K562 (cell line): ENCODE results near the gene PPM1F. TPM values are rescaled to one million over a fixed set of nuclear protein-coding genes. Genes with fewer than 3 reads are reported as not detected.

ENCODE experiments used
- BRCA1 ChIP-seq, 2 experiments: fragments of 450-650 bp in 1 of 2; sonication (generic) in 1 of 2; formaldehyde crosslinking in 1 of 2; IDR thresholded peaks; 2 replicates each; pipeline versions ENCODE4 v1.5.0 to v1.6.1; 2017 to 2020; ENCODE audit warnings: mild to moderate bottlenecking in 1 of 2, missing genetic modification reagents in 1 of 2
- CHD1 ChIP-seq: fragments of 200-600 bp; sonication (generic); IDR thresholded peaks from one replicate; pipeline ENCODE4 v1.6.1; 2012; ENCODE audit warnings: mild to moderate bottlenecking, moderate library complexity, low read length, inconsistent platforms
- ERF ChIP-seq: fragments of 450-650 bp; formaldehyde crosslinking; IDR thresholded peaks from 2 replicates; pipeline ENCODE4 v1.4.0; 2020; ENCODE audit warnings: mild to moderate bottlenecking, mixed read lengths
- GTF2F1 ChIP-seq: IDR thresholded peaks from 2 replicates; pipeline ENCODE4 v1.6.1; 2011; ENCODE audit warnings: low read depth, low read length, improper control_type of control experiment
- IRF2 ChIP-seq: sonication (generic); formaldehyde crosslinking; IDR thresholded peaks from 2 replicates; pipeline ENCODE4 v1.8.1; 2022; ENCODE audit warnings: mild to moderate bottlenecking, missing genetic modification reagents
- KDM4B ChIP-seq, 2 experiments: fragments of 450-650 bp in 1 of 2; sonication (generic) in 1 of 2; IDR thresholded peaks; 2 replicates each; pipeline ENCODE4 v1.6.1; 2016 to 2017; ENCODE audit warnings: borderline replicate concordance in 2 of 2, antibody characterized with exemption in 1 of 2, low read depth in 1 of 2, mild to moderate bottlenecking in 1 of 2
- KLF1 ChIP-seq: fragments of 450-650 bp; IDR thresholded peaks from 2 replicates; pipeline ENCODE4 v1.6.1; 2016; ENCODE audit warnings: missing genetic modification characterization, missing compliant biosample characterization
- MED1 ChIP-seq: sonication (generic); formaldehyde crosslinking; IDR thresholded peaks from 2 replicates; pipeline ENCODE4 v1.8.1; 2023; ENCODE audit warnings: missing genetic modification reagents, borderline replicate concordance
- POLR2B ChIP-seq: fragments of 450-650 bp; IDR thresholded peaks from 2 replicates; pipeline ENCODE4 v1.6.1; 2018; ENCODE audit warnings: low read depth; ENCODE audit not compliant: partially characterized antibody
- SAFB ChIP-seq: fragments of 200-400 bp; formaldehyde crosslinking; IDR thresholded peaks from 2 replicates; pipeline ENCODE4 v1.6.1; 2017; ENCODE audit warnings: low read depth, low read length, borderline replicate concordance
- ZBTB17 ChIP-seq: fragments of 450-650 bp; formaldehyde crosslinking; IDR thresholded peaks from 2 replicates; pipeline ENCODE4 v1.4.0; 2020; ENCODE audit warnings: mild to moderate bottlenecking
- ZC3H11A ChIP-seq: IDR thresholded peaks from 2 replicates; pipeline ENCODE4 v1.6.1; 2012; ENCODE audit warnings: low read depth, low read length, improper control_type of control experiment
- ZFP36 ChIP-seq: fragments of 150-350 bp; IDR thresholded peaks from 2 replicates; pipeline ENCODE4 v1.6.1; 2018; ENCODE audit warnings: low read length, low read depth; ENCODE audit not compliant: partially characterized antibody
- ZNF143 ChIP-seq: sonication (generic); formaldehyde crosslinking; IDR thresholded peaks from 2 replicates; pipeline ENCODE4 v1.9.0; 2022; ENCODE audit warnings: mild to moderate bottlenecking, missing genetic modification reagents
- ZNF324 ChIP-seq: fragments of 250-450 bp; sonication (Bioruptor Pico); IDR thresholded peaks from 2 replicates; pipeline ENCODE4 v1.4.0; 2020; ENCODE audit warnings: mild to moderate bottlenecking
- ZNF830 ChIP-seq: fragments of 250-450 bp; sonication (Bioruptor Pico); IDR thresholded peaks from 2 replicates; pipeline ENCODE4 v1.5.0; 2021; ENCODE audit warnings: mild to moderate bottlenecking
- polyA plus RNA-seq, 8 experiments: library from polyadenylated mRNA; depleted of rRNA in 4 of 8; stranded (reverse) in 5 of 8; unstranded in 3 of 8; fragments of >200 nt; fragmentation: Nextera tagmentation in 2 of 8; fragmentation: Illumina TruSeq in 1 of 8; extraction: Ambion mirVana in 2 of 8; extraction: Trizol in 1 of 8; gene quantifications; 2 replicates each; pipeline versions ENCODE4 v1.2.1 to v1.2.3, GENCODE V29; 2011 to 2014; ENCODE audit warnings: inconsistent platforms in 1 of 8, missing spikeins in 1 of 8
- total RNA-seq, 7 experiments: library from RNA; depleted of rRNA in 6 of 7; stranded (reverse); fragments of >200 nt in 6 of 7; fragmentation: Illumina TruSeq in 2 of 7; extraction: Trizol in 2 of 7; gene quantifications; 2 replicates each; pipeline versions ENCODE4 v1.2.1 to v1.2.3, GENCODE V29; 2011 to 2021; ENCODE audit warnings: low replicate concordance in 1 of 7
- TF ChIP-seq, protein P1 (sequence below): fragments of 250-450 bp; sonication (Bioruptor Pico); IDR thresholded peaks from 2 replicates; pipeline ENCODE4 v1.8.0; 2021; ENCODE audit warnings: moderate library complexity, mild to moderate bottlenecking, inconsistent platforms
- TF ChIP-seq, protein P2 (sequence below): fragments of 250-450 bp; sonication (Bioruptor Pico); IDR thresholded peaks from 2 replicates; pipeline ENCODE4 v1.9.0; 2021; ENCODE audit warnings: mild to moderate bottlenecking, inconsistent platforms
- TF ChIP-seq, protein P3 (sequence below): sonication (generic); formaldehyde crosslinking; IDR thresholded peaks from 2 replicates; pipeline ENCODE4 v1.9.0; 2022; ENCODE audit warnings: mild to moderate bottlenecking, missing genetic modification reagents

The PPM1F gene
- total and polyA plus RNA-seq, 9 of the 15 experiments (the other 6 are each of a cell fraction or from before 2014, with no cell fraction given): 2.1 to 159 (median 64.0) TPM

DNA sequence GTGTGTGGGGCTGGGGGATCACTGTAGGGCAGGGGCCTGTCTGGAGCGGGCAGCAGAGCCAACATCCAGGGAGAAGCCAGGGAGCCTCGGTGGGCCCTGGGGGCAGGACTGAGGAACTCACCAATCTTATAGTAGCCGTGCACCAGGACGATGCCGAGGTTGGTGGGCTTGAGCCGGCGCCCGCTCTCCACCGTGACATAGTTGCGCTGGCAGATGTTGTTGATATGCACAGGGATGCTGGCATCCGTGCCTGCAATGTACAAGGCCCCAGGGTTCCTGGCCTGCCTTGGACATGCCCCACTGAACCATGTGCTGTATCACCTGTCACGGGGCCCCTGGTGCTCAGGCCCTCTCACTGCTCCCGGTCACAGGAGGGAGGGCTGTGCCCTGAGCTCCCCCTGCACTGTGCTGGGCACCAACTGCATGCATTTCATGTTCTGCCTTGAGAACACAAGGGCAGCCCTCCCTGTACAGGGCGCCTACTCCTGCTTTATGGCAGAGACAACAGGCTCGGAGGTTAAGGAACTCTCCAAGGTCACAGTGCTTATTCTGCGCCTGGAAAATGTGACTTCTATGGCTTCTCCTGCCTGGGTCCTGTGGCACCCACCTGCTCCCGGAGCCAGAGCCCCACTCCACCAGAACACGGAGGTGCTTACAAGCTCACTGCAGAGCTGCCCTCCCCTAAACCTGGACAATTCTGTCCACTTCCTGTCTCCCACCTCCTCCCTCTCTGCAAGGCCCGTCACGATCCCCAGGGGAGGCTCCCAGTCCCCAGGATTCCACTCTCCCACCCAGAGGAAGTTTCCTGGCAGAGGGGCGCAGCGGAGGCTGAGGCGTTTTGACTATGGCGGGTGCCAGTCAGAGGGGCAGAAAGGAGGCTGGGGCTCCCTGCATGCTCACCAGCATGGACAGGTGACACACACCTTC lies 7.8 kb upstream of the PPM1F start (continued):
- TF ChIP-seq BRCA1 (IDR thresholded peaks at IDR 0.05): no peak
- TF ChIP-seq BRCA1 (CRISPR knock-in tag; IDR thresholded peaks at IDR 0.05): 0 out of 2 replicates have a peak, but pooled peaks have one; percentile 66
- TF ChIP-seq ZNF143 (CRISPR knock-in tag): no peak
- peak; percentile 23; the same call in 1 of the 2 replicates for TF ChIP-seq ZBTB17 (CRISPR knock-in tag)
- TF ChIP-seq, protein P1, sequence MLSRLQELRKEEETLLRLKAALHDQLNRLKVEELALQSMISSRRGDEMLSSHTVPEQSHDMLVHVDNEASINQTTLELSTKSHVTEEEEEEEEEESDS: no peak
- TF ChIP-seq IRF2 (CRISPR knock-in tag): peak; percentile 91; the same call in 1 of the 2 replicates
- TF ChIP-seq ERF (CRISPR knock-in tag): 0 out of 2 replicates have a peak, but pooled peaks have one; percentile 15
- TF ChIP-seq, protein P2, sequence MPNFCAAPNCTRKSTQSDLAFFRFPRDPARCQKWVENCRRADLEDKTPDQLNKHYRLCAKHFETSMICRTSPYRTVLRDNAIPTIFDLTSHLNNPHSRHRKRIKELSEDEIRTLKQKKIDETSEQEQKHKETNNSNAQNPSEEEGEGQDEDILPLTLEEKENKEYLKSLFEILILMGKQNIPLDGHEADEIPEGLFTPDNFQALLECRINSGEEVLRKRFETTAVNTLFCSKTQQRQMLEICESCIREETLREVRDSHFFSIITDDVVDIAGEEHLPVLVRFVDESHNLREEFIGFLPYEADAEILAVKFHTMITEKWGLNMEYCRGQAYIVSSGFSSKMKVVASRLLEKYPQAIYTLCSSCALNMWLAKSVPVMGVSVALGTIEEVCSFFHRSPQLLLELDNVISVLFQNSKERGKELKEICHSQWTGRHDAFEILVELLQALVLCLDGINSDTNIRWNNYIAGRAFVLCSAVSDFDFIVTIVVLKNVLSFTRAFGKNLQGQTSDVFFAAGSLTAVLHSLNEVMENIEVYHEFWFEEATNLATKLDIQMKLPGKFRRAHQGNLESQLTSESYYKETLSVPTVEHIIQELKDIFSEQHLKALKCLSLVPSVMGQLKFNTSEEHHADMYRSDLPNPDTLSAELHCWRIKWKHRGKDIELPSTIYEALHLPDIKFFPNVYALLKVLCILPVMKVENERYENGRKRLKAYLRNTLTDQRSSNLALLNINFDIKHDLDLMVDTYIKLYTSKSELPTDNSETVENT (CRISPR knock-in tag): no peak; the same call in 1 of the 2 replicates
- 0 out of 2 replicates have a peak, but pooled peaks have one; percentile 6 for TF ChIP-seq MED1 (CRISPR knock-in tag)
- 0 out of 2 replicates have a peak, but pooled peaks have one; percentile 7 for TF ChIP-seq KLF1 (tag)
- no peak for TF ChIP-seq SAFB
- 0 out of 2 replicates have a peak, but pooled peaks have one; percentile 8 for TF ChIP-seq ZNF324
- TF ChIP-seq CHD1: peak; percentile 44
- peak; percentile 57 for TF ChIP-seq POLR2B
- peak in 1 of 2 experiments; percentile 71; a peak in 1 of 4 replicates for TF ChIP-seq KDM4B (IDR thresholded peaks at IDR 0.05; ENCODE audit: borderline replicate concordance in 2 of 2, low read depth in 1 of 2)
- TF ChIP-seq ZNF830 (CRISPR knock-in tag): peak; percentile 90; the same call in 1 of the 2 replicates
- TF ChIP-seq, protein P3, sequence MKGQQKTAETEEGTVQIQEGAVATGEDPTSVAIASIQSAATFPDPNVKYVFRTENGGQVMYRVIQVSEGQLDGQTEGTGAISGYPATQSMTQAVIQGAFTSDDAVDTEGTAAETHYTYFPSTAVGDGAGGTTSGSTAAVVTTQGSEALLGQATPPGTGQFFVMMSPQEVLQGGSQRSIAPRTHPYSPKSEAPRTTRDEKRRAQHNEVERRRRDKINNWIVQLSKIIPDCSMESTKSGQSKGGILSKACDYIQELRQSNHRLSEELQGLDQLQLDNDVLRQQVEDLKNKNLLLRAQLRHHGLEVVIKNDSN (CRISPR knock-in tag): 0 out of 2 replicates have a peak, but pooled peaks have one; percentile 27
- TF ChIP-seq ZC3H11A: 0 out of 2 replicates have a peak, but pooled peaks have one; percentile 1
- TF ChIP-seq ZFP36: no peak
- 0 out of 2 replicates have a peak, but pooled peaks have one; percentile 24 for TF ChIP-seq GTF2F1
